GM12872 (cell line): Measurements from ENCODE around the gene CTNNA1.

Experiments
- TF ChIP-seq, protein P1 (sequence below): IDR thresholded peaks from 3 replicates; pipeline ENCODE4 v1.5.1; 2011; ENCODE audit warnings: low read depth, mild to moderate bottlenecking, low read length, moderate library complexity; ENCODE audit not compliant: insufficient read depth

The CTNNA1 gene

DNA sequence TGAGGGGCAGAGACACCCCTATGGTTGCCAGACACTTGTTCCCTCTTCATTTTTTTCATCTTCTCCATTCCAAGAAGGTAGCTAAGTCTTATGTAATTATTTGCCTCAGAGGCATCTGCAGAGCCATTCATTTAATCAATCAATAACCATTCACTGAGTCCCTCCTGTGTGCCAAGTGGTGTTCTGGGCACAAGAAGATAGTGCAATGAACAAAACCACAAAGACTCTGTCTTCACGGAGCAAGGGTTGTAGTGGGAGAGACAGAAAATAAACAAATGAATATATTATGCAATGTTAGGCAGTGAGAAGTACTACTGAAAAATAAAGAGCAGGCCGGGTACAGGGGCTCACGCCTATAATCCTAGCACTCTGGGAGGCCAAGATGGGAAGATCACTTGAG lies 41.4 kb upstream of the CTNNA1 start:
- TF ChIP-seq, protein P1, sequence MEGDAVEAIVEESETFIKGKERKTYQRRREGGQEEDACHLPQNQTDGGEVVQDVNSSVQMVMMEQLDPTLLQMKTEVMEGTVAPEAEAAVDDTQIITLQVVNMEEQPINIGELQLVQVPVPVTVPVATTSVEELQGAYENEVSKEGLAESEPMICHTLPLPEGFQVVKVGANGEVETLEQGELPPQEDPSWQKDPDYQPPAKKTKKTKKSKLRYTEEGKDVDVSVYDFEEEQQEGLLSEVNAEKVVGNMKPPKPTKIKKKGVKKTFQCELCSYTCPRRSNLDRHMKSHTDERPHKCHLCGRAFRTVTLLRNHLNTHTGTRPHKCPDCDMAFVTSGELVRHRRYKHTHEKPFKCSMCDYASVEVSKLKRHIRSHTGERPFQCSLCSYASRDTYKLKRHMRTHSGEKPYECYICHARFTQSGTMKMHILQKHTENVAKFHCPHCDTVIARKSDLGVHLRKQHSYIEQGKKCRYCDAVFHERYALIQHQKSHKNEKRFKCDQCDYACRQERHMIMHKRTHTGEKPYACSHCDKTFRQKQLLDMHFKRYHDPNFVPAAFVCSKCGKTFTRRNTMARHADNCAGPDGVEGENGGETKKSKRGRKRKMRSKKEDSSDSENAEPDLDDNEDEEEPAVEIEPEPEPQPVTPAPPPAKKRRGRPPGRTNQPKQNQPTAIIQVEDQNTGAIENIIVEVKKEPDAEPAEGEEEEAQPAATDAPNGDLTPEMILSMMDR, result no peak

DNA sequence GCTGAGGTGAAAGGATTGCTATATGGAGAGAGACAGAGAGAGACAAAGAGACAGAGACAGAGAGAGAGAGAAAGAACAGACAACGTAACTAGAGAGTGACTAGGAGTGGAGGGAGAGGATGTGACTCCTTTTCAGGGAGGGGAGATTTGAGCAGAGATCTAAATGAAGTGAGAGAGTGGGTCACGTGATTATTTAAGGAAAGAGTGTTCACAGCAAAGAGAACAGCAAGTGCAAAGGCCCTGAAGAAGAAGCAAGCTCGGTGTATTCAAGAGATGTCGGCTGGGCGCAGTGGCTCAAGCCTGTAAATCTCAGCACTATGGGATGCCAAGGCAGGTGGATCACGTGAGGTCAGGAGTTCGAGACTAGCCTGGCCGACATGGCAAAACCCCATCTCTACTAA lies 40.9 kb upstream of the CTNNA1 start:
- TF ChIP-seq, protein P1, result no peak

DNA sequence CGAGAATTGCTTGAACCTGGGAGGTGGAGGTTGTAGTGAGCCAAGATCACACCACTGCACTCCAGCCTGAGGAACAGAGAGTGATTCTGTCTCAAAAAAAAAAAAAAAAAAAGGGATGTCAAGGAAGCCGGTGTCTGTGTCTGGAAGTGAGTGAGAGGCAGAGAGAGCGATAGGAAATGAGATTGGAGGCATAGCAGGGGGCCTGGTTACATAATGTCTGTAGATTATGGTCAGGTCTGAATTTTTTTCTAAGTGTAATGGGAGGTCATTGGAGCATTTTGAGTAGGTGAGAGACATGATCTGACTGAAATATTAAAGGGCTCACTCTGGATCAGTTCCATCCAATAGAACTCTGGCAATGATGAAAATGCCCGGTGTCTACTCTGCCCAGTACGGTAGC lies 40.4 kb upstream of the CTNNA1 start:
- TF ChIP-seq, protein P1, result no peak

DNA sequence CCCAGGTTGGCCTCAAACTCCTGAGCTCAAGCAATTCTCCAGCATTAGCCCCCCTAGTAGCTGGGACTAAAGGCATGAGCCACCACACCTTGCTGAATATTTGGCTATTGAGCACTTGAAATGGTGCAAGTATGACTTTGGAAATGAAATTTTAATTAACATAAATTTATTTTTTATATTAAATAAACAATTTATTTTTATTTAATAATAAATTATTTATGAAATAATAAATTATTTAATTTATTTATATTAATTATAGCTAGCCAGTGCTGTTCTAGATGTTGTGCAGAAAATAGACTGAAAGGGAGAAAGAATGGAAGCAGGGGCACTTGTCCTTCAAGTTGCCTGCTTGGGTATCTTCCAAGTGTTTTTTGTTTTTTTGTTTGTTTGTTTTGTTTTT lies 40.0 kb upstream of the CTNNA1 start:
- TF ChIP-seq, protein P1, result no peak

DNA sequence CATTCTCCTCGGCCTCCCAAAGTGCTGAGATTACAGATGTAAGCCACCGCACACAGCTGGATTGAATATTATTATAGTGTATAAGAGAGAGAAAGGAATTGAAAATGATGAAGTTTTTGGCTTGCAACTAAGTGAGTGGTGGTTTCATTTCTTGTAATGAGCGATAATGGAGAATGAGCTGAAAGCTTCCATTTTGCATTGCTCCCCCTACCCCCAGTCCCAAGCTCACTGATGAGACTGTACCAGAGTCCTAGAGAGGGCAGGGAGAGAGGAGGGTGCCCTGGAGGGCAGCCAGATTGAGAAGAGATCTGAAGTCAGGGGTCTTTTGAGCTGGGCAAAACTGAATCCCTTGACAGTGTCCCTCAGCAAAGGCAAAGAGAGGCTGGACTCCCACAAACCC lies 38.5 kb upstream of the CTNNA1 start:
- TF ChIP-seq, protein P1, result no peak

DNA sequence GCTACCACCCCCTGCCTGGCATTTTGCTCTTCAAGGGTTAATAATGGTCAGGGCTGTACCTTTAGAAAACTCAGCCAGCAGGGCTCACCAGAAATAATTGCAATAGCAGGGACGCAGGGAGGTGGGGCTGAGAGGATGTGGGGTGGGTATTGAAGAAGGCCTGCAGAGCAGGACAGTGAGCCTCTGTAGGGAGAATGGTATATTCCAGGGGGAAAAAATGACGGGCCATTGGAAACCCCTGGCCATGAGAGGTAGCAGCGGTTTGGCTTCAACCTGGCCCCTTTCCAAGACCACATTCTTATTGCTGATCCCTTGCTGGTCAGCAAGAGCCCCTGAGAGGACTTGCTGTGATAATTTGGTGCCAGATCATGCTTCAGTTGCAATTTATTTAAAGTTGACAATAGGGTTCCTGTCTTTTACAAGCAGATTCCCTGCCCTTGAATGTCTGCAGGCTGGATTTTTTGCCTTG lies 36.7 kb upstream of the CTNNA1 start:
- TF ChIP-seq, protein P1, result no peak

DNA sequence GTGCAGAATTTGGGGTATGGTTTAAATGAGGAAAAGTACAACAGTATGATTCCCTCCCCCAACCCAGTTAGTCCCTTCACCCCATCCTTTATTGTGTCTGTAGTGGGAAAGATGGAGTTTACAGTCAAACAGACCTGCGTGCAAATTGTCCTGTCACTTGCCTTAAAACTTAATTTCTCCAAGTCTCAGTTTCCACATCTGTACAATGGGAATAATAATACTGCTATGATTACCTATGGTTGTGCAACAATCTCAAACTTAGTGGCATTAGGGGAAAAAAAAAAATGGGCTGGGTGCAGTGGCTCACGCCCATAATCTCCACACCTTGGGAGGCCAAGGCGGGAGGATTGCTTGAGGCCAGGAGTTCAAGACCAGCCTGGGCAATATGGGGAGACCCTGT lies 35.8 kb upstream of the CTNNA1 start:
- TF ChIP-seq, protein P1, result no peak

DNA sequence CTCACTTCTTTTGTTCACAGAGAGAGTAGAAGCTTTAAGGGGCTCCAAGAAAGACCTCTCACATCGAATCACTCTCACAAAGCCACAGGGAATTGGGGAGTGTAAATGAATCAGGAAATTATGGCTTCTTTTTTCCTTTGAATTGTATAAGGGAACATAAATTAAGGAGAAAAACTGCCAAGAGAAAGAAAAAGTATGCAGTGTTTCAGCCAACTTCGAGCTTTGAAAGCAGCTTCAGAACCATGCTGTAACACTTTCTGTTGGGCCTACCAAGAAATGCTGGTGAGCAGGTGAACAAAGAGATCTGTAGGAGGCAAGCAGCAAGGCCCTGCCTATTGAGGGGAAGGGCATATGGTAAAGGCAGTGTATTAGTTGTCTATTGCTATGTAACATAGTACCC lies 33.4 kb upstream of the CTNNA1 start:
- TF ChIP-seq, protein P1, result no peak
